ENCODE measurements around the gene RAP2B. TPM values are rescaled to one million over a fixed set of nuclear protein-coding genes. Genes with fewer than 3 reads are reported as not detected.
"Not testable (repeated sequence)": the region's sequence is repeated elsewhere in the genome, so short reads cannot be mapped to it uniquely, and the experiment has no call there.

Gene RAP2B
- 11.3 and 12.6 TPM in 2 replicates for total RNA-seq
- long read RNA-seq, full-length matches to known transcripts: 10 of 10 reads
- long read RNA-seq, partial matches to known transcripts: 0 of 10 reads
- long read RNA-seq, other reads (novel, unspliced or antisense): 0 of 10 reads

DNA sequence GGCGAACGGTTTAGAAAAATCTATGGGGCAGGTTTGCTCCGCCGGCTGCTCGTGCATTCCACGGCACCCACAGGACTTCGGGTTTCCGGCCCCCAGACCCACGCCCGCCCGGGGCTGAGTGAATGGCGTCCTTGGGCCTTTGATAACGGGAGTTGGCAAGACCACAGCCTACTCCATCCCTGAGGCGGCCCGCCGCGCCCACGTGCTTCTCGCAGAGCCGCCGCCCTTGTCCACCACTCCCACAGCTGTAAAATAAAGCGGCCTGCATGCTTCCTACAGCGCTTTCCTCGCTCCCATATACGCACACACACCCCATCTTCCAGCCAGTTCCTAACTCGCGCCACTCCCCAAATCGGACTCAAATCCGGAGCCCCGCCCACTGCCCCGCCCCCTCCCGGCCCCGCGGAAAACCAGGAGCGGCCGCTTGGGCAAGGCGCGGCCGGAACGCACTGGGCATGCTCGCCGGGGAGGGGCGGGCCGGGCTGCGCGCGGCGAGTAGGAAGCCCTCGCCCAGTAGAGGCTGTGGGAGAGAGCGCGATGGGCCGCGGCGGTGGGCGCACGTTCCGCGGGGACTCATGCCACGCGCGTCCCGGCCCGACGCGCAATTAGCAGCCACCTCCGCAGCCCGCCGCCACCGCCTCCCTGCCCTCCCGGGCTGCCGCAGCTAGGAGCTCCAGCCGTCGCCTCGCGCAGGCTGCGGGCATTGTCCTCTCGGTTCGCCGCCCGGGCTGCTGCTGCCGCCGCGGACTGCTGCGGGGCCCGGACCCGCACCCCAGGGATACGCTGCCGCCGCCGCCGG is at the start of gene RAP2B:
Gene RAP2B, plus strand, starts transcription at position 513 of the 799 bp plus-strand sequence. CDS start 468 bp downstream, outside the sequence.
- DNase-seq (ENCODE audit: low spot score, unreplicated experiment): peak; percentile 95
- H3K9me3 Mint-ChIP-seq (ENCODE audit: low read depth): no peaks in the 10 kb centered on the region
- peak within 1 kb of the TSS; percentile 97 for H3K27ac Mint-ChIP-seq
- peak within 1 kb of the TSS; percentile 95 for H3K4me3 Mint-ChIP-seq (ENCODE audit: low read depth)
- TF ChIP-seq, protein P1, sequence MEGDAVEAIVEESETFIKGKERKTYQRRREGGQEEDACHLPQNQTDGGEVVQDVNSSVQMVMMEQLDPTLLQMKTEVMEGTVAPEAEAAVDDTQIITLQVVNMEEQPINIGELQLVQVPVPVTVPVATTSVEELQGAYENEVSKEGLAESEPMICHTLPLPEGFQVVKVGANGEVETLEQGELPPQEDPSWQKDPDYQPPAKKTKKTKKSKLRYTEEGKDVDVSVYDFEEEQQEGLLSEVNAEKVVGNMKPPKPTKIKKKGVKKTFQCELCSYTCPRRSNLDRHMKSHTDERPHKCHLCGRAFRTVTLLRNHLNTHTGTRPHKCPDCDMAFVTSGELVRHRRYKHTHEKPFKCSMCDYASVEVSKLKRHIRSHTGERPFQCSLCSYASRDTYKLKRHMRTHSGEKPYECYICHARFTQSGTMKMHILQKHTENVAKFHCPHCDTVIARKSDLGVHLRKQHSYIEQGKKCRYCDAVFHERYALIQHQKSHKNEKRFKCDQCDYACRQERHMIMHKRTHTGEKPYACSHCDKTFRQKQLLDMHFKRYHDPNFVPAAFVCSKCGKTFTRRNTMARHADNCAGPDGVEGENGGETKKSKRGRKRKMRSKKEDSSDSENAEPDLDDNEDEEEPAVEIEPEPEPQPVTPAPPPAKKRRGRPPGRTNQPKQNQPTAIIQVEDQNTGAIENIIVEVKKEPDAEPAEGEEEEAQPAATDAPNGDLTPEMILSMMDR (IDR thresholded peaks at IDR 0.05; ENCODE audit: unreplicated experiment): no peak
- H3K36me3 Mint-ChIP-seq (ENCODE audit: insufficient read depth): no peaks in the 10 kb centered on the region
- no peaks in the 10 kb centered on the region for H3K27me3 Mint-ChIP-seq
- H3K4me1 Mint-ChIP-seq (ENCODE audit: low read depth): peaks cover 31% of the 10 kb centered on the region

DNA sequence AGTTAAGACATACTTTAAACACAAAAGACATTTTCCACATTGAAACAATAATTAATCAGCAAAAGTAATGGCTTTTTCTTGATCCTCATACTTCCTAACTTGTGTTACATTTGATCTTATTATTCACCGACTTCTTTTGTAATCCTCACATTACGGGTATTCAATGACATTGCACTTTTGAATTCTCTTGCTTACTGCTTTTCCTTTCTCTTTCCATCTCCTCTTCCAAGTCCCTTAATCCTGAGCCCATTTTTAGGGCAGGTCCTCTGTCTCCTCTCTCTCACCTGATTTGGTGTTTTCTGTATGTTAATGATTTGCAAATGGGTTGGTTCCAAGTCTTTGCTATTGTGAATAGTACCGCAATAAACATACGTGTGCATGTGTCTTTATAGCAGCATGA is 48.5 kb upstream of the RAP2B start:
- H3K9me3 Mint-ChIP-seq (ENCODE audit: low read depth): peaks cover 3% of the 10 kb centered on the region
- H3K4me3 Mint-ChIP-seq (ENCODE audit: low read depth): no peak overlapping the region
- TF ChIP-seq, protein P1 (IDR thresholded peaks at IDR 0.05; ENCODE audit: unreplicated experiment): no peak
- no peak overlapping the region for H3K27ac Mint-ChIP-seq
- H3K36me3 Mint-ChIP-seq (ENCODE audit: insufficient read depth): no peaks in the 10 kb centered on the region
- H3K4me1 Mint-ChIP-seq (ENCODE audit: low read depth): no peaks in the 10 kb centered on the region
- no peaks in the 10 kb centered on the region for H3K27me3 Mint-ChIP-seq
- no peak for DNase-seq (ENCODE audit: low spot score, unreplicated experiment)

DNA sequence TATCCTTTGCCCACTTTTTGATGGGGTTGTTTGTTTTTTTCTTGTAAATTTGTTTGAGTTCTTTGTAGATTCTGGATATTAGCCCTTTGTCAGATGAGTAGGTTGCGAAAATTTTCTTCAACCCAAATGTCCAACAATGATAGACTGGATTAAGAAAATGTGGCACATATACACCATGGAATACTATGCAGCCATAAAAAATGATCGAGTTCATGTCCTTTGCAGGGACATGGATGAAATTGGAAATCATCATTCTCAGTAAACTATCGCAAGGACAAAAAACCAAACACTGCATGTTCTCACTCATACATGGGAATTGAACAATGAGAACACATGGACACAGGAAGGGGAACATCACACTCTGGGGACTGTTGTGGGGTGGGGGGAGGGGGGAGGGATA is 47.8 kb upstream of the RAP2B start:
- not testable (repeated sequence) for H3K4me1 Mint-ChIP-seq (ENCODE audit: low read depth)

DNA sequence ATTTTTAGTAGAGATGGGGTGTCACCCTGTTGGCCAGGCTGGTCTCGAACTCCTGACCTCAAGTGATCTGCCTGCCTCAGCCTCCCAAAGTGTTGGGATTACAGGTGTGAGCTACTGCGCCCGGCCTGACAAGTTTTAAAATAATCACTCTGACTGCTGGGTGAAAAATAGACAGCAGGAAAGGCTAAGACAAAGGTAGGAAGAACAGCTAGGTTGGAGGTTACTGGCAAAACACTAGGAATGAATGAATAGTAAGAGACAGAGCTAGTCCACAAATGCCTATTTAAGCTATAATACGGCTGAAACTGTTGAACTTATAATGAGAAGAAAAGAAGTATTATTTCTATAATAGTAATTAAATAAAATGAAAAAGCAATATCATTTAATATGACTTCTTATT is 46.7 kb upstream of the RAP2B start:
- DNase-seq (ENCODE audit: low spot score, unreplicated experiment): no peak
- H3K27ac Mint-ChIP-seq: no peak overlapping the region
- H3K4me1 Mint-ChIP-seq (ENCODE audit: low read depth): no peaks in the 10 kb centered on the region
- peaks cover 3% of the 10 kb centered on the region for H3K9me3 Mint-ChIP-seq (ENCODE audit: low read depth)
- no peaks in the 10 kb centered on the region for H3K27me3 Mint-ChIP-seq
- no peaks in the 10 kb centered on the region for H3K36me3 Mint-ChIP-seq (ENCODE audit: insufficient read depth)
- TF ChIP-seq, protein P1 (IDR thresholded peaks at IDR 0.05; ENCODE audit: unreplicated experiment): no peak
- H3K4me3 Mint-ChIP-seq (ENCODE audit: low read depth): no peak overlapping the region

More for the DNA sequence above, 47.8 kb upstream of the RAP2B start:
- not testable (repeated sequence) for DNase-seq (ENCODE audit: low spot score, unreplicated experiment); H3K27me3 Mint-ChIP-seq; H3K4me3 Mint-ChIP-seq (ENCODE audit: low read depth); H3K27ac Mint-ChIP-seq; H3K9me3 Mint-ChIP-seq (ENCODE audit: low read depth); H3K36me3 Mint-ChIP-seq (ENCODE audit: insufficient read depth)

DNA sequence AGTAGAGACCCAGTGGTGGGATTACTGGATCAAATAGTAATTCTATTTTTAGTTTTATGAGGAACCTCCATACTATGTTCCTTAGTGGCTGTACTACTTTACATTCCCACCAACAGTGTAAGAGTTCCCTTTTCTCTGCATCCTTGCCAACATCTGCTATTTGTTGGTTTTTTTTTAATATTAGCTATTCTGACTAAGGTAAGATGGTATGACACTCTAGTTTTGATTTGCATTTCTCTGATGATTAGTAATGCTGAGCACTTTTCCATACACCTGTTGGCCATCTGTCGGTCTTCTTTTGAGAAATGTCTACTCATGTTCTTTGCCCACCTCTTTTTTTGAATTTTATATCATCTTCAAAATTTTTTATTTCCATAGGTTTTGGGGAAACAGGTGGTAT is 34.2 kb upstream of the RAP2B start:
- Mint-ChIP-seq H3K4me1 (ENCODE audit: low read depth) (no peaks in the 10 kb centered on the region), H3K9me3 (ENCODE audit: low read depth) (peaks cover 8% of the 10 kb centered on the region), H3K36me3 (ENCODE audit: insufficient read depth) (no peaks in the 10 kb centered on the region), H3K27me3 (no peaks in the 10 kb centered on the region), H3K4me3 (ENCODE audit: low read depth) (no peak overlapping the region), H3K27ac (no peak overlapping the region)
- TF ChIP-seq, protein P1 (IDR thresholded peaks at IDR 0.05; ENCODE audit: unreplicated experiment): no peak
- no peak for DNase-seq (ENCODE audit: low spot score, unreplicated experiment)

DNA sequence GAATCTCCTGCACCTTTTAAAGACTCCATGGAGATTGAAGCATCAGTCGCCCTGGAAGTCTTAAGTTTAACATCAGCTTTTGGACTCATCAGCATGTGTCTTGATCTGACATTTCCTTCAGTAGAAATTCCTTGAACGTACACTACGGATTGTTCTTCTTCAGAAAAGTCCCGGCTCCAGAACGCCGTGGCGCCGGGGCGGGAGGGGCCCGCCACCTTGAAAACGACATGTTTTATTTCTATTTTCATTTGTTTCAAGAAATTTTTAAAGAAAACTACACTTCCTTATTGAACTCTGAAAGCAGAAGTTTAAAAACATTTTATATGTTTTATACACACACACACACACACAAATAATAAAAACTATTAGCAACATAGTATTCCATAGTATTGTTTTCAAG is 32.6 kb upstream of the RAP2B start:
- Mint-ChIP-seq H3K9me3 (ENCODE audit: low read depth) (peaks cover 3% of the 10 kb centered on the region), H3K27me3 (no peaks in the 10 kb centered on the region)

More for the DNA sequence above, 32.6 kb upstream of the RAP2B start:
- TF ChIP-seq, protein P1 (IDR thresholded peaks at IDR 0.05; ENCODE audit: unreplicated experiment): no peak
- no peak overlapping the region for H3K27ac Mint-ChIP-seq
- H3K36me3 Mint-ChIP-seq (ENCODE audit: insufficient read depth): no peaks in the 10 kb centered on the region
- no peaks in the 10 kb centered on the region for H3K4me1 Mint-ChIP-seq (ENCODE audit: low read depth)
- DNase-seq (ENCODE audit: low spot score, unreplicated experiment): no peak
- H3K4me3 Mint-ChIP-seq (ENCODE audit: low read depth): no peak overlapping the region

Data from progenitor cell of endocrine pancreas (in vitro differentiated cells).